ENCODE results near the gene TDRD7. TPM values are rescaled to one million over a fixed set of nuclear protein-coding genes. Genes with fewer than 3 reads are reported as not detected.
"Not testable (repeated sequence)": the region's sequence is repeated elsewhere in the genome, so short reads cannot be mapped to it uniquely, and the experiment has no call there.

Gene TDRD7
- total RNA-seq, 3 donors from 2014 or later = 9.8 to 15.1 (median 14.8) TPM

DNA sequence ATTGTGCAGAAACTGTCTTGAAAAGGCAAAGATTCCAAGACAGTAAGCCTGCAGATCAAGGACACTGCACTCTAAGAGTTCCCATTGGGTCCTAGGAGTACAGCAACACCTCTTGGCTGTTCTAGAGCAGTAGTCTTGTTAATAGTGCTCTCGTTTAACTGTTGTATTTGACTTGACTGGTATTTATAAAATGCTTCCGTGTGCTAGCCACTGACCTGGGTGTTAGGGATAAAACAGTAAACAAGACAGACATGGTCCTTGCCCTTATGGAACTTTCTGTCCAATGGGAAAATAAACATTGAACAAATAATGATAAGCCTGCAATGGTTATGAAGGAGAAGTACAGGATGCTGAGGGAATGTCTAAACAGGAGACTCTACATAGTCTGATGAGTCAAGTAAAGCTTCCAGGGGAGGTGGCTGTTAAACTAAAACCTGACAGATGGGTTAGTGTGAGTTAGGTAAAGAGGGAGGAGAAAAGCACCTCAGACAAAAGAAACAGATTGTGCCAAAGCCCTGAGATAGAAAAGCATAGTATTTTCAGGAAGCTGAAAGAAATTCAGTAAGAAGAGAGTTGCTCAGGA, 33.3 kb downstream of the TDRD7 start:
- no peaks in the 10 kb centered on the region for H3K9me3 ChIP-seq
- TF ChIP-seq POLR2A (IDR thresholded peaks at IDR 0.05) (no peak), POLR2AphosphoS5 (IDR thresholded peaks at IDR 0.05) (no peak)
- TF ChIP-seq, protein P1, sequence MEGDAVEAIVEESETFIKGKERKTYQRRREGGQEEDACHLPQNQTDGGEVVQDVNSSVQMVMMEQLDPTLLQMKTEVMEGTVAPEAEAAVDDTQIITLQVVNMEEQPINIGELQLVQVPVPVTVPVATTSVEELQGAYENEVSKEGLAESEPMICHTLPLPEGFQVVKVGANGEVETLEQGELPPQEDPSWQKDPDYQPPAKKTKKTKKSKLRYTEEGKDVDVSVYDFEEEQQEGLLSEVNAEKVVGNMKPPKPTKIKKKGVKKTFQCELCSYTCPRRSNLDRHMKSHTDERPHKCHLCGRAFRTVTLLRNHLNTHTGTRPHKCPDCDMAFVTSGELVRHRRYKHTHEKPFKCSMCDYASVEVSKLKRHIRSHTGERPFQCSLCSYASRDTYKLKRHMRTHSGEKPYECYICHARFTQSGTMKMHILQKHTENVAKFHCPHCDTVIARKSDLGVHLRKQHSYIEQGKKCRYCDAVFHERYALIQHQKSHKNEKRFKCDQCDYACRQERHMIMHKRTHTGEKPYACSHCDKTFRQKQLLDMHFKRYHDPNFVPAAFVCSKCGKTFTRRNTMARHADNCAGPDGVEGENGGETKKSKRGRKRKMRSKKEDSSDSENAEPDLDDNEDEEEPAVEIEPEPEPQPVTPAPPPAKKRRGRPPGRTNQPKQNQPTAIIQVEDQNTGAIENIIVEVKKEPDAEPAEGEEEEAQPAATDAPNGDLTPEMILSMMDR (IDR thresholded peaks at IDR 0.05) = no peak
- no peak for DNase-seq (ENCODE audit: low spot score in 2 of 2)
- no peaks in the 10 kb centered on the region for H3K4me1 ChIP-seq
- no peak overlapping the region for H3K4me3 ChIP-seq
- intact Hi-C loops (cut with DNase I; ENCODE audit: low total_unique reads) = no loop called here
- H3K27me3 ChIP-seq = no peaks in the 10 kb centered on the region
- no peak overlapping the region for H3K27ac ChIP-seq
- H3K36me3 ChIP-seq = no peaks in the 10 kb centered on the region

DNA sequence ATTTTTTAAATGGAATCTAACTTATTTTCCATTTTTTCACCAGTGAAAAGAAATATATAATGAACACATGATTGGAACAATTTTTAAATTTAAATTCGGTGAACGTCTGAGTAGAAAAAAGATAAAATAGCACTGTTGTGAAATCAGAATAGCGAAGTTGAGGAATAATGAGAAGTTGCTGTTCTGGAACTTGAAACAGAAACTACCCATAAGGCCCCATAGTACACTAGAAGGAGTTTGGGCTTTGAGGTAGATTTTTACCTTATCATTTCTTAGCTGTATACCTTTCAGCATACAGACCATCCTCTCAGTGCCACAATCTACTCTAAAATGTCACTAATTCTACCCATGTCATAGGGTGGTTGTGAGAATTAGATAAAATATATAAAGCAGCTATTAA, 35.1 kb downstream of the TDRD7 start:
- no peak overlapping the region for H3K27ac ChIP-seq
- no peaks in the 10 kb centered on the region for H3K27me3 ChIP-seq
- intact Hi-C loops (cut with DNase I; ENCODE audit: low total_unique reads) = no loop called here
- H3K36me3 ChIP-seq = no peaks in the 10 kb centered on the region
- no peaks in the 10 kb centered on the region for H3K9me3 ChIP-seq
- no peak overlapping the region for H3K4me3 ChIP-seq
- TF ChIP-seq, protein P1 (IDR thresholded peaks at IDR 0.05) = no peak
- TF ChIP-seq POLR2A (IDR thresholded peaks at IDR 0.05) (no peak), POLR2AphosphoS5 (IDR thresholded peaks at IDR 0.05) (no peak)
- no peaks in the 10 kb centered on the region for H3K4me1 ChIP-seq
- no peak for DNase-seq (ENCODE audit: low spot score in 2 of 2)

DNA sequence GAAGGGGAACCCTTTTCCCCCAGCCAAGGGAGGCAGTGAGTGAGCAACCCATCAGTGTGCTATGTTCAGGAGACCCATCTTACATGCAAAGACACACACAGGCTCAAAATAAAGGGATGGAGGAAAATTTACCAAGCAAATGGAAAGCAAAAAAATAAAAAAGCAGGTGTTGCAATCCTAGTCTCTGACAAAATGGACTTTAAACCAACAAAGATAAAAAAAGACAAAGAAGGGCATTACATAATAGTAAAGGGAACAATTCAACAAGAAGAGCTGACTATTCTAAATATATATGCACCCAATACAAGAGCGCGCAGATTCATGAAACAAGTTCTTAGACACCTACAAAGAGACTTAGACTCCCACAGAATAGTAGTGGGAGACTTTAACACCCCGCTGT, 41.7 kb downstream of the TDRD7 start:
- DNase-seq (ENCODE audit: low spot score in 2 of 2); H3K4me3 ChIP-seq; H3K27me3 ChIP-seq; H3K27ac ChIP-seq; H3K9me3 ChIP-seq; H3K36me3 ChIP-seq; H3K4me1 ChIP-seq; intact Hi-C loops (cut with DNase I; ENCODE audit: low total_unique reads): not testable (repeated sequence)

DNA sequence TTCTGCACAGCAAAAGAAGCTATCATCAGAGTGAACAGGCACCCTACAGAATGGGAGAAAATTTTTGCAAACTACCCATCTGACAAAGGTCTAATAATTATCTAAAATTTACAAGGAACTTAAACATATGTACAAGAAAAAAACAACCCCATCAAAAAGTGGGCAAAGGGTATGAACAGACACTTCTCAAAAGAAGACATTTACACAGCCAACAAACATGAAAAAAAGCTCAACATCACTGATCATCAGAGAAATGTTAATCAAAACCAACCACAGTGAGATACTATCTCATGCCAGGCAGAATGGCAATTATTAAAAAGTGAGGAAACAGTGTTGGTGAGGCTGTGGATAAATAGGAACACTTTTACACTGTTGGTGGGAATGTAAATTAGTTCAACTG, 44.9 kb downstream of the TDRD7 start:
- H3K9me3 ChIP-seq; H3K27ac ChIP-seq; H3K27me3 ChIP-seq; intact Hi-C loops (cut with DNase I; ENCODE audit: low total_unique reads); H3K4me3 ChIP-seq; H3K36me3 ChIP-seq; H3K4me1 ChIP-seq; DNase-seq (ENCODE audit: low spot score in 2 of 2): not testable (repeated sequence)

DNA sequence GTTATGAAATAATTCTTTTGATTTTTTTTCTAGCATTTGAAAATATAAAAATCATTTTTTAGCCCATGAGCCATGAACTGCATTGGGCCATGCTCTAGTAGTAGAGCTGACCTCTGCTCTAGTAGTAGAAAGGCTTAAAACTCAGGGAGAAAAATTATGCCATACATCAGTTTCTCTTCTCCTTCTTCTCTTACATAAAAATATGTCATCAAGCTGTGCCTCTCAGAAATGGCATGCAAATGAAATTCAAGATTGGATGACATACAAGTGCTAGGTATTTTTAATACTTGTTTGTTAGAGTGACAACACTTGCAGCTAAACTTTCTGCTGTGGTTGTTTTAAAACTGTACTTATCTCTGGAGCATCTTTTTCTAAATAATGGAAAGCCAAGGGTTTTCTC, 47.4 kb downstream of the TDRD7 start:
- H3K27me3 ChIP-seq = no peaks in the 10 kb centered on the region
- no peak overlapping the region for H3K27ac ChIP-seq
- no peaks in the 10 kb centered on the region for H3K4me1 ChIP-seq
- no peak for DNase-seq (ENCODE audit: low spot score in 2 of 2)
- no peak for TF ChIP-seq POLR2A (IDR thresholded peaks at IDR 0.05)
- TF ChIP-seq POLR2AphosphoS5 (IDR thresholded peaks at IDR 0.05) = no peak
- TF ChIP-seq, protein P1 (IDR thresholded peaks at IDR 0.05) = no peak
- intact Hi-C loops (cut with DNase I; ENCODE audit: low total_unique reads) = no loop called here
- H3K9me3 ChIP-seq = no peaks in the 10 kb centered on the region
- H3K4me3 ChIP-seq = no peak overlapping the region
- no peaks in the 10 kb centered on the region for H3K36me3 ChIP-seq

DNA sequence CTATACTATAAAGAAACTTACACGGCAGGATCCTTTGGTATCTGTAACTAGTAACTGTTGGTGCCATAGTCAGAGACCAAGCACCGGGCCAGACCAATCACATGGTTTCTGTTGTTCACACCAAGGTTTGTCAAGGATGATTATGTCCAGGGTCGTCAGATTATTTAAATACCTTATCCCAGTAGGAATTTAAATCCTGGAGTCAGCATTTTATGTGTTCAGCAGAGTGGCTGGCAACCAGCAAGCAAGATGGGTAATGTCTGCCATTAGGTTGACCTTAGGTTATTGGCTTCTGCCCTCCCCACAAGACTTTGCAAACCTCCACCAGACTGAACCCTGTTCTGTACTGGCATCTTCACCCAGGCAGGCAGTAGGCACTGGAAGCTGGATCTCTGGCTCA, 50.3 kb downstream of the TDRD7 start:
- Histone ChIP-seq H3K36me3 (no peaks in the 10 kb centered on the region), H3K27ac (no peak overlapping the region), H3K9me3 (no peaks in the 10 kb centered on the region), H3K27me3 (no peaks in the 10 kb centered on the region), H3K4me3 (no peak overlapping the region), H3K4me1 (no peaks in the 10 kb centered on the region)
- intact Hi-C loops (cut with DNase I; ENCODE audit: low total_unique reads) = no loop called here
- DNase-seq (ENCODE audit: low spot score in 2 of 2) = no peak
- TF ChIP-seq POLR2AphosphoS5 (IDR thresholded peaks at IDR 0.05) = no peak
- TF ChIP-seq, protein P1 (IDR thresholded peaks at IDR 0.05) = no peak
- no peak for TF ChIP-seq POLR2A (IDR thresholded peaks at IDR 0.05)

Data from breast epithelium (tissue), 4 donors.